Measurements from ENCODE around the gene POM121C. TPM values are rescaled to one million over a fixed set of nuclear protein-coding genes. Genes with fewer than 3 reads are reported as not detected.
"Not testable (repeated sequence)": the region's sequence is repeated elsewhere in the genome, so short reads cannot be mapped to it uniquely, and the experiment has no call there.

The POM121C gene
- total RNA-seq, 1 donor from 2014 or later, result 48.5 TPM

- not testable (repeated sequence) for H3K27me3 ChIP-seq (ENCODE audit: insufficient read depth, low read length); H3K9me3 Mint-ChIP-seq (ENCODE audit: unreplicated experiment); FAIRE-seq; H3K4me1 Mint-ChIP-seq (ENCODE audit: low read depth, unreplicated experiment); H3K4me1 ChIP-seq (ENCODE audit: insufficient read depth, low read length); H3K36me3 Mint-ChIP-seq (ENCODE audit: low read depth, unreplicated experiment); H3K27me3 Mint-ChIP-seq (ENCODE audit: low read depth, unreplicated experiment); H3K9me3 ChIP-seq (ENCODE audit: insufficient read depth, low read depth, low read length)
- H3K4me3 ChIP-seq (ENCODE audit: insufficient read depth, low read depth, low read length), result peak overlapping the region; percentile 67
- H4K20me1 ChIP-seq (ENCODE audit: insufficient read depth, low read length), result peaks cover 16% of the 10 kb centered on the region
- peaks cover 21% of the 10 kb centered on the region for H3K79me2 ChIP-seq (ENCODE audit: insufficient read depth, low read length)
- DNase-seq (ENCODE audit: low read depth), result peak; percentile 4
- peaks cover 23% of the 10 kb centered on the region for H3K36me3 ChIP-seq (ENCODE audit: insufficient read depth, low read length)
- peak overlapping the region; percentile 78 for H3K27ac ChIP-seq (ENCODE audit: low read depth, low read length)
- H2AFZ ChIP-seq (ENCODE audit: low read depth, low read length), result peak overlapping the region; percentile 73
- peak overlapping the region; percentile 91 for H3K4me3 Mint-ChIP-seq (ENCODE audit: unreplicated experiment)
- H3K27ac Mint-ChIP-seq (ENCODE audit: unreplicated experiment), result peak overlapping the region; percentile 94
- peak overlapping the region; percentile 87 for H3K9ac ChIP-seq (ENCODE audit: low read length)
- H3K4me2 ChIP-seq (ENCODE audit: low read length), result peak overlapping the region; percentile 80
These were observed 43.5 kb downstream of the POM121C start for GRCh38 chr7:75442465-75443111.

DNA sequence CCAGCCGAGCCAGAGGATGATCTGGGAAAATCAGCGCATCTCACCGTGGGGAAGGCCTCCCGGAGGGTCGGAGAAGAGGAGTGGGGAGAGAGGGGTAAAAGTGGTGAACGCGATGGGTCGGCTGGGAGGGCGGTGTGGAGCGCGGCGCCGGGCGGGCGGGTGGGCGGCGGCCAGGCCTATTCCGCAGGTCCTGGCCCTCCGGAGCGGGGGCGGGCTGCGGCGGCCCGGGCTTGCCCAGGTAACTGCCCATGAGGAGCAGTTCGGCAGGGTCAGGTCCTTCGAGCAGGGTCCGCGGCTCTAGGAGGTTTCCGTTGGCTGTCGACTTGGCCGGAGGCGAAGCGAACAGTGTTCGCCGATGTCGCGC, 44.0 kb downstream of the POM121C start:
- Histone ChIP-seq H4K20me1 (ENCODE audit: insufficient read depth, low read length) (peaks cover 16% of the 10 kb centered on the region), H3K9ac (ENCODE audit: low read length) (peak overlapping the region; percentile 76), H3K36me3 (ENCODE audit: insufficient read depth, low read length) (peaks cover 27% of the 10 kb centered on the region), H3K4me3 (ENCODE audit: insufficient read depth, low read depth, low read length) (peak overlapping the region; percentile 39), H3K79me2 (ENCODE audit: insufficient read depth, low read length) (peaks cover 21% of the 10 kb centered on the region), H3K4me2 (ENCODE audit: low read length) (peak overlapping the region; percentile 77)
- DNase-seq (ENCODE audit: low read depth); H3K4me1 ChIP-seq (ENCODE audit: insufficient read depth, low read length); H3K9me3 Mint-ChIP-seq (ENCODE audit: unreplicated experiment); H3K36me3 Mint-ChIP-seq (ENCODE audit: low read depth, unreplicated experiment); H3K27me3 ChIP-seq (ENCODE audit: insufficient read depth, low read length); FAIRE-seq; H3K27me3 Mint-ChIP-seq (ENCODE audit: low read depth, unreplicated experiment); H2AFZ ChIP-seq (ENCODE audit: low read depth, low read length); H3K27ac ChIP-seq (ENCODE audit: low read depth, low read length); H3K9me3 ChIP-seq (ENCODE audit: insufficient read depth, low read depth, low read length); H3K4me1 Mint-ChIP-seq (ENCODE audit: low read depth, unreplicated experiment): not testable (repeated sequence)
- H3K27ac Mint-ChIP-seq (ENCODE audit: unreplicated experiment), result peak overlapping the region; percentile 97
- H3K4me3 Mint-ChIP-seq (ENCODE audit: unreplicated experiment), result peak overlapping the region; percentile 90

GRCh38 chr7:75439000-75439399, 47.1 kb downstream of the POM121C start:
- Histone ChIP-seq H4K20me1 (ENCODE audit: insufficient read depth, low read length) (peaks cover 27% of the 10 kb centered on the region), H3K36me3 (ENCODE audit: insufficient read depth, low read length) (peaks cover 50% of the 10 kb centered on the region), H3K79me2 (ENCODE audit: insufficient read depth, low read length) (peaks cover 30% of the 10 kb centered on the region)
- H3K4me1 ChIP-seq (ENCODE audit: insufficient read depth, low read length); H3K27me3 Mint-ChIP-seq (ENCODE audit: low read depth, unreplicated experiment); DNase-seq (ENCODE audit: low read depth); H3K9me3 Mint-ChIP-seq (ENCODE audit: unreplicated experiment); FAIRE-seq; H3K27ac ChIP-seq (ENCODE audit: low read depth, low read length); H3K4me3 ChIP-seq (ENCODE audit: insufficient read depth, low read depth, low read length); H3K4me2 ChIP-seq (ENCODE audit: low read length); H3K9ac ChIP-seq (ENCODE audit: low read length); H2AFZ ChIP-seq (ENCODE audit: low read depth, low read length); H3K9me3 ChIP-seq (ENCODE audit: insufficient read depth, low read depth, low read length); H3K27me3 ChIP-seq (ENCODE audit: insufficient read depth, low read length); H3K4me1 Mint-ChIP-seq (ENCODE audit: low read depth, unreplicated experiment); H3K4me3 Mint-ChIP-seq (ENCODE audit: unreplicated experiment); H3K36me3 Mint-ChIP-seq (ENCODE audit: low read depth, unreplicated experiment): not testable (repeated sequence)
- peak overlapping the region; percentile 26 for H3K27ac Mint-ChIP-seq (ENCODE audit: unreplicated experiment)

DNA sequence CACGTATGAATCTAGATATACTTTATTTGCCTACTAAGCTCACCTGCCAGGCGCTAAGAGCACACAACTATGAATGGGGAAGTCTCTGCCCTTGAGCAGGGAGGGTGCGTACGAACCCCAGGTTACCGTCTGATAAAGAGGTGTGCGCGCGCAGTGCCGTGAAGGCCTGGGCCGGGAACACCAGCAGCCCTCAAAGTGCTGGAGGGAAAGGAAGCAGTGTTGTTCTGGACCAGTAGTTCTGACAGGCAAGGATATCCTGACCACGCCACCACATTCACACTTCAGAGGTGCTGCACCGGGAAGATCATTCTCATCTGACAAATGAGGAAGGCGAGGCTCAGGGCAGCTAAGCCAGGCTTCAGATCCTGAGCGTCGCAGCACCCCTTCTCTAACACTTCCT, 62.6 kb downstream of the POM121C start:
- H3K79me2 ChIP-seq (ENCODE audit: insufficient read depth, low read length); H3K4me1 ChIP-seq (ENCODE audit: insufficient read depth, low read length); H2AFZ ChIP-seq (ENCODE audit: low read depth, low read length); DNase-seq (ENCODE audit: low read depth); H3K4me2 ChIP-seq (ENCODE audit: low read length); H3K9me3 Mint-ChIP-seq (ENCODE audit: unreplicated experiment); H3K36me3 Mint-ChIP-seq (ENCODE audit: low read depth, unreplicated experiment); FAIRE-seq; H3K27ac ChIP-seq (ENCODE audit: low read depth, low read length); H3K4me1 Mint-ChIP-seq (ENCODE audit: low read depth, unreplicated experiment); H3K4me3 ChIP-seq (ENCODE audit: insufficient read depth, low read depth, low read length); H4K20me1 ChIP-seq (ENCODE audit: insufficient read depth, low read length); H3K27ac Mint-ChIP-seq (ENCODE audit: unreplicated experiment); H3K9me3 ChIP-seq (ENCODE audit: insufficient read depth, low read depth, low read length); H3K4me3 Mint-ChIP-seq (ENCODE audit: unreplicated experiment); H3K27me3 Mint-ChIP-seq (ENCODE audit: low read depth, unreplicated experiment); H3K27me3 ChIP-seq (ENCODE audit: insufficient read depth, low read length); H3K9ac ChIP-seq (ENCODE audit: low read length); H3K36me3 ChIP-seq (ENCODE audit: insufficient read depth, low read length): not testable (repeated sequence)

DNA sequence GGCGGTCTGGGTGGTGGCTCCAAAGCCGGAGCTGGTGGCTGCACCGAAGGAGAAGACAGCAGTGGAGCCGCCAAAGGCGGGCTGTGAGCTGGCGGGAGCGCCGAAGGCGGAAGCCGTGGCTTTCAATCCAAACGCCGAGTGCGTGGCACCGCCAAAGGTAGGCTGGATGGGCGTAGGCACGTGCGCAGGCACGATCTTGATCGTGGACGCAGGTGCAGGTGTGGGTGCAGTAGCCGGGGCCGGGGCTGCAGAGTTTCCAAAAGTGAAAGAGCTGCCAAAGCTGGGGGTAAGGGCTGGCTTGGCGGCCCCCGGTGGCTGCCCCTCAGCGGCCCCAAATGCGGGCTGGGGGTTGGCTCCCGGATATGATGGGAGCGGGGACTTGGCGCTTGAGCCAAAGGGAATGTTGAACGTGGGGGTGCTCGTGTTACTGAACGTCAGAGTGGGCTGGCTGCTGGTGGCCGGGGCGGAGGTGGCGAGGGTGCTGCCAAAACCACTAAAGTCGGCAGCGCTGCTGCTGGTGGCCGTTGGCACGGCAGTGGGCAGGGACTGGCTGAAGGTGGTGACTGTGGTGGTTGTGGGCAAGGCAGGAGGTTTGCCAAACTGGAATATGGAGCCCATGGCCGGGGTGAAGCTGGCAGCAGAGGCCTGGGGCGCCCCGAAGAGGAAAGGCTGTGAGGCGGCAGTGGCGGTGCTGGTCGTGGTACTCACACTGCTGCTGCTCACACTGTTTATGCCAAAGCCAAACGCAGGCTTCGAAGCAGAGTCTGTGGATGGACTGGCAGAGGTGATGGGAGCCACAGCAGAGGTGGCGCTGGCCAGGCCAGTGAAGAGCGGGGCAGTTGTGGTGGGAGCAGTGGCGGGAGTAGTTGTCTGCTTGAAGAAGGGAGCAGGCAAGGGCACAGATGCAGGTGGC, 64.0 kb downstream of the POM121C start:
- H3K27me3 ChIP-seq (ENCODE audit: insufficient read depth, low read length); H3K27ac ChIP-seq (ENCODE audit: low read depth, low read length); DNase-seq (ENCODE audit: low read depth); H3K9ac ChIP-seq (ENCODE audit: low read length); H3K27me3 Mint-ChIP-seq (ENCODE audit: low read depth, unreplicated experiment); H3K9me3 Mint-ChIP-seq (ENCODE audit: unreplicated experiment); FAIRE-seq; H3K4me2 ChIP-seq (ENCODE audit: low read length); H3K36me3 ChIP-seq (ENCODE audit: insufficient read depth, low read length); H3K79me2 ChIP-seq (ENCODE audit: insufficient read depth, low read length); H3K9me3 ChIP-seq (ENCODE audit: insufficient read depth, low read depth, low read length); H3K36me3 Mint-ChIP-seq (ENCODE audit: low read depth, unreplicated experiment); H3K4me1 ChIP-seq (ENCODE audit: insufficient read depth, low read length); H3K4me3 ChIP-seq (ENCODE audit: insufficient read depth, low read depth, low read length); H3K4me3 Mint-ChIP-seq (ENCODE audit: unreplicated experiment); H2AFZ ChIP-seq (ENCODE audit: low read depth, low read length); H3K27ac Mint-ChIP-seq (ENCODE audit: unreplicated experiment); H3K4me1 Mint-ChIP-seq (ENCODE audit: low read depth, unreplicated experiment); H4K20me1 ChIP-seq (ENCODE audit: insufficient read depth, low read length): not testable (repeated sequence)

DNA sequence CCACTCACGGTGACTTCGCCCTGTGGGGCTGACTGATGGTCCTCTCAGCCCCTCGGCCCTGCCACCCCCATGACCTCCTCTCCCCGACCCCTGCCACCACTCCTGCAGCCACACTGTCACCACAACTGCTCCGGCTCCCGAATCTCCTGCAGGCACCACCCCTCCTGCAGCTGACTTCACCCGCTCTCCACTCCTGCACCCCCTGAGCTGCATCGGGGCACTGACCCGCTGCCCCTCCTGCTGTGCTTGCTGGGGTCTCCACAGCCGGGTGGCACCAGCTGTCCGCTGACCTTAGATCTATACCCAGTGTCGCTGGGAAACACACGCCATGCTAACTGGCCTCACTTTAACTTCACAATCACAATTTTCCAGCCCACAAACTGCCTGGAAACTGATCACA, 65.9 kb downstream of the POM121C start:
- not testable (repeated sequence) for H4K20me1 ChIP-seq (ENCODE audit: insufficient read depth, low read length); FAIRE-seq; H3K36me3 Mint-ChIP-seq (ENCODE audit: low read depth, unreplicated experiment); H3K4me3 Mint-ChIP-seq (ENCODE audit: unreplicated experiment); H3K79me2 ChIP-seq (ENCODE audit: insufficient read depth, low read length); H3K4me1 Mint-ChIP-seq (ENCODE audit: low read depth, unreplicated experiment); H3K4me1 ChIP-seq (ENCODE audit: insufficient read depth, low read length); H3K27ac ChIP-seq (ENCODE audit: low read depth, low read length); H3K27ac Mint-ChIP-seq (ENCODE audit: unreplicated experiment); H3K36me3 ChIP-seq (ENCODE audit: insufficient read depth, low read length); H3K4me2 ChIP-seq (ENCODE audit: low read length); H2AFZ ChIP-seq (ENCODE audit: low read depth, low read length); H3K4me3 ChIP-seq (ENCODE audit: insufficient read depth, low read depth, low read length); H3K9me3 ChIP-seq (ENCODE audit: insufficient read depth, low read depth, low read length); H3K27me3 ChIP-seq (ENCODE audit: insufficient read depth, low read length); H3K9me3 Mint-ChIP-seq (ENCODE audit: unreplicated experiment); DNase-seq (ENCODE audit: low read depth); H3K27me3 Mint-ChIP-seq (ENCODE audit: low read depth, unreplicated experiment); H3K9ac ChIP-seq (ENCODE audit: low read length)
